Keratinocyte (primary cell): ENCODE data around the gene GLYAT. TPM values are rescaled to one million over a fixed set of nuclear protein-coding genes. Genes with fewer than 3 reads are reported as not detected.
"Not testable (repeated sequence)": the region's sequence is repeated elsewhere in the genome, so short reads cannot be mapped to it uniquely, and the experiment has no call there.

ENCODE experiments used
- DNase-seq: peaks from one replicate; pipeline ENCODE4 v3.0.0-alpha.2; 2011; ENCODE audit warnings: low read depth, missing footprints, low spot score
- FAIRE-seq: peaks from 2 replicates; lab custom pipeline; 2011; peaks lifted over from hg19 to GRCh38; lab: Jason Lieb, UNC
- H2AFZ ChIP-seq: 2 replicates; pipeline ENCODE4 v1.6.0; 2012; ENCODE audit warnings: low read length, control low read depth, inconsistent platforms; ENCODE audit not compliant: control insufficient read depth
- H3K27ac ChIP-seq: 2 replicates; pipeline ENCODE4 v1.5.1; 2011; ENCODE audit warnings: low read length; ENCODE audit not compliant: control insufficient read depth, insufficient read depth
- H3K27me3 ChIP-seq: 3 replicates; pipeline ENCODE4 v1.6.0; 2011; ENCODE audit warnings: low read length; ENCODE audit not compliant: control insufficient read depth, insufficient read depth; ENCODE audit errors: extremely low read depth
- H3K36me3 ChIP-seq, 2 experiments: 2 replicates in 1 of 2; 3 replicates in 1 of 2; pipeline ENCODE4 v1.5.1; 2011; ENCODE audit warnings: low read length in 2 of 2, mild to moderate bottlenecking in 1 of 2; ENCODE audit not compliant: control insufficient read depth in 2 of 2, insufficient read depth in 2 of 2; ENCODE audit errors: extremely low read depth in 1 of 2
- H3K4me1 ChIP-seq: 3 replicates; pipeline ENCODE4 v1.5.1; 2011; ENCODE audit warnings: low read length; ENCODE audit not compliant: control insufficient read depth, insufficient read depth; ENCODE audit errors: extremely low read depth
- H3K4me2 ChIP-seq: 3 replicates; pipeline ENCODE4 v1.6.0; 2011; ENCODE audit warnings: low read depth, low read length; ENCODE audit not compliant: control insufficient read depth, insufficient read depth; ENCODE audit errors: extremely low read depth
- H3K4me3 ChIP-seq, 3 experiments: fragments of 200-600 bp in 1 of 3; sonication (generic) in 1 of 3; 2 replicates in 2 of 3; 3 replicates in 1 of 3; pipeline ENCODE4 v1.5.1; 2011 to 2016; ENCODE audit warnings: low read length in 3 of 3, mild to moderate bottlenecking in 3 of 3, control low read depth in 2 of 3, inconsistent platforms in 1 of 3, low read depth in 1 of 3, mixed read lengths in 1 of 3, mixed run types in 1 of 3, moderate library complexity in 1 of 3; ENCODE audit not compliant: control insufficient read depth in 2 of 3, insufficient read depth in 2 of 3; ENCODE audit errors: extremely low read depth in 1 of 3
- H3K79me2 ChIP-seq: 2 replicates; pipeline ENCODE4 v1.6.0; 2012; ENCODE audit warnings: low read length; ENCODE audit not compliant: control insufficient read depth, insufficient read depth
- H3K9ac ChIP-seq: 3 replicates; pipeline ENCODE4 v1.6.0; 2011; ENCODE audit warnings: low read length; ENCODE audit not compliant: control insufficient read depth, insufficient read depth; ENCODE audit errors: extremely low read depth
- H3K9me1 ChIP-seq: 3 replicates; pipeline ENCODE4 v1.6.0; 2011; ENCODE audit warnings: low read length; ENCODE audit not compliant: control insufficient read depth, insufficient read depth; ENCODE audit errors: extremely low read depth
- H3K9me3 ChIP-seq: 2 replicates; pipeline ENCODE4 v1.5.1; 2012; ENCODE audit warnings: low read depth, low read length; ENCODE audit not compliant: control insufficient read depth
- H4K20me1 ChIP-seq: 3 replicates; pipeline ENCODE4 v1.6.0; 2011; ENCODE audit warnings: low read length; ENCODE audit not compliant: control insufficient read depth, insufficient read depth; ENCODE audit errors: extremely low read depth
- EZH2 ChIP-seq: IDR thresholded peaks from one replicate; pipeline ENCODE4 v1.6.1; 2012; ENCODE audit warnings: inconsistent platforms, mild to moderate bottlenecking, low read length, moderate library complexity
- dilution Hi-C: fragments of 300-500 bp; cut with MboI; formaldehyde crosslinking; loops from one replicate; pipeline ENCODE4 v1.7.0; 2020; ENCODE audit warnings: low sequenced_read_pairs; ENCODE audit not compliant: extremely low pct_ligation_motif_present
- polyA plus RNA-seq, 5 experiments: library from polyadenylated mRNA; depleted of rRNA in 3 of 5; stranded (reverse) in 3 of 5; stranded (forward) in 1 of 5; unstranded in 1 of 5; fragments of >200 nt; gene quantifications; 1 replicate in 1 of 5; 2 replicates in 3 of 5; 3 replicates in 1 of 5; pipeline versions ENCODE4 v1.2.1 to v1.2.3, GENCODE V29; 2011 to 2012; ENCODE audit warnings: missing spikeins in 2 of 5, low read depth in 1 of 5, low replicate concordance in 1 of 5
- TF ChIP-seq, protein P1 (sequence below), 3 experiments: IDR thresholded peaks in 1 of 3; conservative IDR thresholded peaks in 1 of 3; optimal IDR thresholded peaks in 1 of 3; 2 replicates in 2 of 3; 3 replicates in 1 of 3; pipeline versions ENCODE3 to v1.5.1; 2011; ENCODE audit warnings: low read length in 3 of 3, mild to moderate bottlenecking in 3 of 3, moderate library complexity in 2 of 3, control low read depth in 1 of 3, inconsistent platforms in 1 of 3; ENCODE audit not compliant: insufficient read depth in 2 of 3; ENCODE audit errors: extremely low read depth in 1 of 3

Gene GLYAT
- polyA plus RNA-seq, 1 donor (not counting 4 experiments of a cell fraction or from before 2014, with no cell fraction given): 0.10 TPM

DNA sequence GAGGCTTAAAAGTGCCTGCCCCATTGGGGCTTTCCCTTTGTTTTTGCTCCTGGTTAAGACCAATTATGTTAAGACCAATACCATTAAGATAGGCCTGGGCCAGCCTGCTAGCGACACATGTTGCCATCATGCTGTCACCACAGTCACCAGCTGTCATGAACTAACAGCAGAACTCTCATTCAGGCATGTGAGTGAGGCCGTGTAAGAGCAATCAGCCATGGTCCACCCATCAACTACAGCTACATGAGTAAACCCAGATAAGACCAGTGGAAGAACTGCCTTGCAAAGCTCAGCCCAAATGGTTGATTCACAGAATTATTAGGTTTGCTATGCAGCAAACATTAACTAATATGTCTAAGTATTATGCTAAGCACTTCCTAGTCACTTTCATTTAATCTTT is 19.9 kb downstream of the GLYAT start:
- Histone ChIP-seq H4K20me1 (no peaks in the 10 kb centered on the region), H3K79me2 (no peaks in the 10 kb centered on the region), H3K36me3 (no peaks in the 10 kb centered on the region), H3K27ac (no peak overlapping the region), H2AFZ (no peak overlapping the region), H3K27me3 (no peaks in the 10 kb centered on the region), H3K4me2 (no peak overlapping the region), H3K4me1 (no peaks in the 10 kb centered on the region), H3K9ac (no peak overlapping the region), H3K9me3 (no peaks in the 10 kb centered on the region), H3K9me1 (no peaks in the 10 kb centered on the region), H3K4me3 (no peak overlapping the region)
- dilution Hi-C loops: no loop called here
- FAIRE-seq: no peak
- DNase-seq: no peak
- no peak for TF ChIP-seq EZH2
- TF ChIP-seq, protein P1, sequence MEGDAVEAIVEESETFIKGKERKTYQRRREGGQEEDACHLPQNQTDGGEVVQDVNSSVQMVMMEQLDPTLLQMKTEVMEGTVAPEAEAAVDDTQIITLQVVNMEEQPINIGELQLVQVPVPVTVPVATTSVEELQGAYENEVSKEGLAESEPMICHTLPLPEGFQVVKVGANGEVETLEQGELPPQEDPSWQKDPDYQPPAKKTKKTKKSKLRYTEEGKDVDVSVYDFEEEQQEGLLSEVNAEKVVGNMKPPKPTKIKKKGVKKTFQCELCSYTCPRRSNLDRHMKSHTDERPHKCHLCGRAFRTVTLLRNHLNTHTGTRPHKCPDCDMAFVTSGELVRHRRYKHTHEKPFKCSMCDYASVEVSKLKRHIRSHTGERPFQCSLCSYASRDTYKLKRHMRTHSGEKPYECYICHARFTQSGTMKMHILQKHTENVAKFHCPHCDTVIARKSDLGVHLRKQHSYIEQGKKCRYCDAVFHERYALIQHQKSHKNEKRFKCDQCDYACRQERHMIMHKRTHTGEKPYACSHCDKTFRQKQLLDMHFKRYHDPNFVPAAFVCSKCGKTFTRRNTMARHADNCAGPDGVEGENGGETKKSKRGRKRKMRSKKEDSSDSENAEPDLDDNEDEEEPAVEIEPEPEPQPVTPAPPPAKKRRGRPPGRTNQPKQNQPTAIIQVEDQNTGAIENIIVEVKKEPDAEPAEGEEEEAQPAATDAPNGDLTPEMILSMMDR (optimal IDR thresholded peaks at IDR 0.05 in 1 of 3, IDR thresholded peaks at IDR 0.05 in 1 of 3, conservative IDR thresholded peaks at IDR 0.05 in 1 of 3; ENCODE audit: extremely low read depth in 1 of 3, insufficient read depth in 2 of 3, low read length in 3 of 3): no peak

DNA sequence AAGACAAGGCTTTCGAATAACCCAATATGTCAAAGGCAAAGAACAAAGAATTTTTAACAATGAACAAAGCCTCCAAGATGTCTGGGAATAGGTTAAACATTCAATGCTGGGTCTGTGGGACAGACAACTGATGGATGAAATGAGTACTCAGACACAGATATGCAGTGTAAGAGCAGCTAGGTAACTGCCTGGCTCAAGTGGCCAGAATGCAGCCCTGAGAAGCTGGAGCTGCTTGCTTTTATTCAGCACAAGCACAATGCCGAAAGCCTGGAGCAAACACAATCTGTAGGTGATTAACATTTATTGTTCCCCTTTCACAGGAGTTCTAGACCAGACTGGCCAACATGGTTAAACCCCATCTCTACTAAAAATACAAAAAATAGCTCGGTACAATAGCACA is 24.0 kb downstream of the GLYAT start:
- Histone ChIP-seq H2AFZ (no peak overlapping the region), H3K36me3 (no peaks in the 10 kb centered on the region), H4K20me1 (no peaks in the 10 kb centered on the region), H3K9ac (no peak overlapping the region), H3K9me1 (no peaks in the 10 kb centered on the region), H3K27ac (no peak overlapping the region), H3K79me2 (no peaks in the 10 kb centered on the region), H3K4me1 (no peaks in the 10 kb centered on the region), H3K4me2 (no peak overlapping the region), H3K9me3 (no peaks in the 10 kb centered on the region), H3K27me3 (no peaks in the 10 kb centered on the region), H3K4me3 (no peak overlapping the region)
- TF ChIP-seq, protein P1 (optimal IDR thresholded peaks at IDR 0.05 in 1 of 3, IDR thresholded peaks at IDR 0.05 in 1 of 3, conservative IDR thresholded peaks at IDR 0.05 in 1 of 3; ENCODE audit: extremely low read depth in 1 of 3, insufficient read depth in 2 of 3, low read length in 3 of 3): no peak
- no peak for TF ChIP-seq EZH2
- dilution Hi-C loops: no loop called here
- DNase-seq (no peak), FAIRE-seq (no peak)

DNA sequence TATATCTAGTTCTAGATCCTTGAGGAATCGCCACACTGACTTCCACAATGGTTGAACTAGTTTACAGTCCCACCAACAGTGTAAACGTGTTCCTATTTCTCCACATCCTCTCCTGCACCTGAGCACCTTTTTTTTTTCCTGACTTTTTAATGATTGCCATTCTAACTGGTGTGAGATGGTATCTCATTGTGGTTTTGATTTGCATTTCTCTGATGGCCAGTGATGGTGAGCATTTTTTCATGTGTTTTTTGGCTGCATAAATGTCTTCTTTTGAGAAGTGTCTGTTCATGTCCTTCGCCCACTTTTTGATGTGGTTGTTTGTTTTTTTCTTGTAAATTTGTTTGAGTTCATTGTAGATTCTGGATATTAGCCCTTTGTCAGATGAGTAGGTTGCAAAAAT is 34.9 kb downstream of the GLYAT start:
- H3K36me3 ChIP-seq, H3K9me1 ChIP-seq, H3K4me2 ChIP-seq, FAIRE-seq, DNase-seq, H3K27ac ChIP-seq, H3K9me3 ChIP-seq, H3K4me3 ChIP-seq, H4K20me1 ChIP-seq, H2AFZ ChIP-seq, H3K79me2 ChIP-seq, dilution Hi-C loops, H3K27me3 ChIP-seq, H3K9ac ChIP-seq, H3K4me1 ChIP-seq: not testable (repeated sequence)
